ENCODE data around the gene TLR7.

Gene TLR7

DNA sequence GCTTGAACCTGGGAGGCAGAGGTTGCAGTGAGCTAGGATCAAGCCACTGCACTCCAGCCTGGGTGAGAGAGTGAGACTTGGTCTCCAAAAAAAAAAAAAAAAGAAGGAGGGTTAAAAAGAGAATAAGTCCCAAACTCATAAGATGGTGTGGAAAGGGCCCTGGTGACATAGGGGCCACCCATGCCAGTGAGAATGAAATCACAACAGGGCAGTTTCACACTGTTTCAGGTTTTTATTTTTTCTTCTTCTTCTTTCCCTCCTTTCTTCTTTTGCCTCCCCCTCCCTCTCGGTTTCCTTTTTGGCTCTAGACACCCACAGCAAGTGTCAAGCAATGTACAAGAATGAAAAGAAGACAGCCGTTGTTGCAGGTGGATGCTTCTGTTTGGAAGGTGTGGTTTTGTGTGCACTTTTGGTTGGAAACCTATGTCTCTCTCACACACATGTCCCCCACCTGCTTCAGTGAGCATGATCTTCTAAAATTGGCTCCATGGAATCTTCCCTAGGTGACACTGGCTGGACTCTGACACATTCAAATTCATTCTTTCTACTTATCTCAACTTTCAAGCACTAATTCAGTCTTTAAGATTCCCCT lies 25.1 kb downstream of the TLR7 start:
- no peak for DNase-seq

DNA sequence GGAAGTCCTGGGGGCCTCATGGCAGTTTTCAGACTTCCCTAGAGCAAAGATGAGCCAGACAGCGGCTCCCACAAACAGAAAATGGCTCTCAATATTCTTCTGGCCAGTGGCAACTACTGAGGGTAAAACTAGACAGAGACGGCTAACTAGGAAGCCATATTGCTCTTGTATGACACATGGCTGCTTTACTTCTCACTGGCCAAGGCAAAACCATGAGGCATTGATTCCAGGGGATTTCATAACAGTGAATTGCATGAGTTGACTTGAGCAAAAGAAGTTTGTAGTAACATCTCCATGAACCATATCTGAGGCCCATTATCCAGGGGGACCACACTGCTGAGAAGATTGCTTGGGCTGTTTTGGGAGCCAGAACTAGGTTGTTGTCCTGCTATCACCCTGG lies 25.8 kb downstream of the TLR7 start:
- no peak for DNase-seq

DNA sequence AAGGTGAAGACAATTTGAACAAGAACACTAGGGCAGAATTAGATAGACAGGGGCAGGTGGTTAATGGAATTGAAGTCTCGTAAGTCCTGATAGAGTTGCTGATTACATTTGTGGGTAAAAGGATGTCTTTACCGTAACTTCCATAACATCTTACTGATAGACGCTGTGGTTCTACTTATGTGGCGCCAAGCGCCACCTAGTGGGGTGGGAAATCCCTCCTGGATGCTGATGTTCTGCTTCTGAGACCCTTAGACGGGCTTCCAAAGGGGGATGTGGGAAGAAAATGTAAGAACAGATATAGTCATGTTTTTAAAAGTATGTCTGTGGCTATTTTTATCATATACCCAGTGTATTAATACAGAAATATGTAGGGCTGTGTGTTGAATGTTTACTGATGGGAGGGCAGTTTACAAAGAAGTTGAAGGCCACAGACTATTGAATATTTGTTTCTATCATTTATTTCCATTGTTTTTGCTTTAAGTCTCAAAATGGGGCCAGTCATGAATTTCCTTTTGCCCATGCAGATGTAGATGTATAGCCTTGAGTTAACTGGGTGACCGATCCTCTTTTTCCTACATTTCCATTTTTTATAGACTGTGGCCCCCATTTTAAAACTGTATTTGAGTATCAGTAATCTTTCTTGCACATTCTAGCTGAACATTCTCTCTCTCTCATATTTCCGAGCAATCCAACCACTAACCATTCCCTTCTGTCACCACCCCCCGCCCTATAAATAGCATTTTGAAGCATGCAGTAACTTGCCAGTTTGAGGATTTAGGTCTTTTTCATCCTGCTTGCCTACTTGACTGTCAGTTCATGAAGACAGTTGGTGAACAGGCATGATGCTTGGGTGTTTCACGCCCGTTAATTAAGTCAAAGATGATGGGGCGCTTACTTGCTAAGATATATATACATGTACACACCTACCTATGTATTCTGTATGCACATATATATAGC lies 27.5 kb downstream of the TLR7 start:
- DNase-seq = peak; percentile 1

DNA sequence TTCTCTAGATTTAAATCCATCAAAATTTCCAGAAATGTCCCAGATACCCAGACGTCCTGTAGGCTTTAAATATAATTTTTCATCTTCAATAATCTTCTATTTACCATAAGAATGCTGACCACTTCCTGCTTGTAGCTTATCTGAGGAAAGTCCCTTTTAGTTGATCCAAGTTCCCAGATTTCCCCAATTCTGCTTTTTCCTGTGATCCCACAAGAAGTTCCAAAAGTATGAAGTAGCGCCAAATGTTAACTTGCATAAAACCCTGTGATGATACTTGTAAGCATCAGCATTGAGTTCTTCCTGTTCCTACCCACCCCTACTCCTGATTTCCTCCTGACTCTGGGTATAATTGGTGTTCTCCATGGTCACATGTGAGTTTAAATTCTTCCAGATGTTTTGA lies 29.0 kb downstream of the TLR7 start:
- no peak for DNase-seq

DNA sequence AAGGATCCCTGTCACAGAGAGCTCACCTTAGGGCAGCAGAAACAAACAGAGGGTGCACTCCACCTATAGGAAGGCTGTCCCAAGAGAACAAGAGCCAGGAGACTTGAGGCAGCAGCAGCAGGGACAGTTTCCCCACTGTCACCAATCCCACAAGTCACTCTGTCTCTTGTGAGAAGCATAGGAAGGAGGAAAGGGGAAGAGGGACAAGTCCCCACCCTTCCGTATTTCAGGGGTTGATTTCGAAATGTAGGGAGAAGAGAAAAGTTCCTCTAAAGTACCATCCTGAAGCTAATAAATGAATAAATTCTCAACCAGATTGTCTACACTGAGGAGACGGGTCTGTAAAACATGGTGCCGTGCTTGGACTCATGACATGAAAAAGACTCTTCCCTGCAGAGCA lies 30.1 kb downstream of the TLR7 start:
- DNase-seq = no peak

GRCh38 chrX:12898073-12898472 lies 31.2 kb downstream of the TLR7 start:
- DNase-seq = no peak

DNA sequence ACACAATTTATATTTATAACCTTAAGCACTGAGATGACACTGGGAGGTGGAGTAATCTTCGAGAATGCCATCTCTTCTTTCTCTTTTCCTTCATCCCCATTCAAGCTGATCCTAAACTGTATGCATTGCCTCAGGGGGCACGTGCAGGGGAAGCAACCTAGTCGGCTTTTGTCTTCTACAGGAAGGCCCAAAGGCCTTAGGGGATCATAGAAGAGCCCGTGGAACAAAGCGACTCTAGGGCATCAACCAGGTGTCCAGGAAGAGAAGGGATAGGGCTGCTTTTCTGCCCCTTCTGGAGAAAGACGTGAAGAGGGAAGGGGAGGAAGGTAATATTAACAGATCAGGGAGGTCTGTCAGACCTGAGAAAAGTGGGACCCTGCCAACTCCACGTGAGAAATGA lies 32.6 kb downstream of the TLR7 start:
- no peak for DNase-seq

GRCh38 chrX:12901486-12901885 lies 34.6 kb downstream of the TLR7 start:
- peak; percentile 35 for DNase-seq

DNA sequence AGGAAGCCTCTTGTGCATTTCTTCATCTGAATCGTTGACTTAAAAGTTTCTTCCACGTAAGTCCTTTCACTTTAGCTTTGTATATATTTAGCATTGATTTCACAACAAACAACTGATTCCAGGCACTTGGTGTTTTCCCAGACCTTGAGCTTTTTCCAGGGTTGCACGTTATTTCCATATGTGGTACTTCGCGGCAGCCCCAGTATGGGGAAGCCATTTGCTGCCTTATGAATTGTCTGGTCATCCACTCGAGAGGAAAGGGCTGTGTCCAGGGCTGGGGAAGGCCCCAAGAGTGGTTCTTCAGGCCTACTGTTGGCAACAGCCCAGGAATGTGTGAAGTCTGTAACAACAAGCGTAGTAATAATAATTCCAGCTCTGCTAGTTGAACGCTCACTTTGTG lies 36.8 kb downstream of the TLR7 start:
- DNase-seq = no peak

GRCh38 chrX:12906046-12906761 lies 39.3 kb downstream of the TLR7 start, which contains the start of gene TLR8:
Gene TLR8, plus strand, starts transcription at chrX:12906620. Its CDS starts 87 bp downstream, at chrX:12906707.
- no peak for DNase-seq

DNA sequence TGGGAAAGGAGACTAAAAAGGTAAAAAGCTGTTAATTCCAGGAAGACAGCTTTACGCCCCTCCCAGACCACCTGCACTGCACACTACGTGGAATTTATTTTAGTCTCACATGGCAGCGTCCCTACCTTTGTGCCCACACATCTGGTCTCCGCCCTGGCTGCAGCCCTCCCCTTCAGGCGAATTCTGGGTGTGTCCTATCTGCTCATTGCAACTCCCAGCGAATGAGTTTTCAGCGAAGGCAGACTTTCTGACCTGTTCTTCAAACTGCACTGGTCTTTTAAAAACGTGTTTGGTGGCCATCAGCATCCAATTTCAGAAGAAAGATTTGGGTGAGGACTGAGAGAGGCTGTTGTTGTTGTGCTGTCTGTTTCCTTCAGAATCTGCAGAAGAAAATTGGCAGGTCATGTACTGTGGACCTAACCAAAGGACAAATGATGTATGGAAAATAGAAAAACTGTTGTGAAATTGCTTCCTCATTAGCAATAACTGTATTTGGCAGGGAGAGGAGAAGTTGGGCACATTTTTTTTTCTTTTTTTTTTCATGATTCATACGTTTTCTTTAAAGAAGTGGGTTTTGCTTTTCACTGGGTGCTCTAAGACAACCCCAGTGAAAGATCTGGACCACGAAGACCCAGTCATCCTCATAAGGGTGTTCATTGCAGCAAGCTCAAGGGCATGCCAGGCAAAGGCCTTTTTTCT lies 43.7 kb downstream of the TLR7 start:
- no peak for DNase-seq

DNA sequence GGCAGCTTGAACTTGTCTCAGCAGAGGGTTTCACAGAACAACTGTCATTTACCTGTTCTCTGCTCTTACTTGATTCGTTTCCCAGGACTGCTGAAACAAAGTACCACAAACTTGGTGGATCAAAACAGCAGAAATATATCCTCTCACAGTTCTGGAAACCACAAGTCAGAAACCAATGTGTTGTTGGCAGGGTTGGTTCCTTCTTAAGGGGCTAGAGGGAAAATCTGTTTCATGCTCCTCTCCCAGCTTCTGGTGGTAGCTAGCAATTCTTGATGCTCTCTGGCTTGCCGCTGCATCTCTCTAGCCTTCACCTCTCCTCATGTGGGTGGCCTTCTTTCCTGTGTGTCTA lies 44.2 kb downstream of the TLR7 start:
- no peak for DNase-seq

- DNase-seq = no peak
Measured at GRCh38 chrX:12912791-12913482, 46.1 kb downstream of the TLR7 start.

DNA sequence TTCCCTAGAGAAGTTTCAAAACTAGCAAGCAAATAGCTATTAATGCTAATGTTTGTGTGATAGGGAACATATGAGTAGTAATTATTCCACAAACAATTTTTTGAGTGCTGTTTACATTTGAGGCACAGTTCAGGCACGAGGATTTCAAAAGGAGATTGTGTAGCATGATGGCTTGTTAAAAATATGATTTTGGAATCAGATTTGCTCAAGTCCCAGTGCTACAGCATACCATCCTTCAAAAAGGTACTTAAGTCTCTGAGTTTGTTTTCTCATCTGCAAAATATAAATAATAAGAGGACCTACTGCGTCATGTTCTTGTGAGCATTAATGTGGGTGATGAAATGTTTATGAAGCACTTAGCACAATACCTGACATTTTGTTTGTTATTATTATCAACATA lies 50.9 kb downstream of the TLR7 start:
- no peak for DNase-seq

GRCh38 chrX:12919051-12919450 lies 52.2 kb downstream of the TLR7 start:
- no peak for DNase-seq

- DNase-seq = no peak
Measured at GRCh38 chrX:12919620-12920019, 52.7 kb downstream of the TLR7 start.

DNA sequence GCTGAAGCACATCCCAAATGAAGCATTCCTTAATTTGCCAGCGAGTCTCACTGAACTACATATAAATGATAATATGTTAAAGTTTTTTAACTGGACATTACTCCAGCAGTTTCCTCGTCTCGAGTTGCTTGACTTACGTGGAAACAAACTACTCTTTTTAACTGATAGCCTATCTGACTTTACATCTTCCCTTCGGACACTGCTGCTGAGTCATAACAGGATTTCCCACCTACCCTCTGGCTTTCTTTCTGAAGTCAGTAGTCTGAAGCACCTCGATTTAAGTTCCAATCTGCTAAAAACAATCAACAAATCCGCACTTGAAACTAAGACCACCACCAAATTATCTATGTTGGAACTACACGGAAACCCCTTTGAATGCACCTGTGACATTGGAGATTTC lies 54.1 kb downstream of the TLR7 start:
- no peak for DNase-seq

DNA sequence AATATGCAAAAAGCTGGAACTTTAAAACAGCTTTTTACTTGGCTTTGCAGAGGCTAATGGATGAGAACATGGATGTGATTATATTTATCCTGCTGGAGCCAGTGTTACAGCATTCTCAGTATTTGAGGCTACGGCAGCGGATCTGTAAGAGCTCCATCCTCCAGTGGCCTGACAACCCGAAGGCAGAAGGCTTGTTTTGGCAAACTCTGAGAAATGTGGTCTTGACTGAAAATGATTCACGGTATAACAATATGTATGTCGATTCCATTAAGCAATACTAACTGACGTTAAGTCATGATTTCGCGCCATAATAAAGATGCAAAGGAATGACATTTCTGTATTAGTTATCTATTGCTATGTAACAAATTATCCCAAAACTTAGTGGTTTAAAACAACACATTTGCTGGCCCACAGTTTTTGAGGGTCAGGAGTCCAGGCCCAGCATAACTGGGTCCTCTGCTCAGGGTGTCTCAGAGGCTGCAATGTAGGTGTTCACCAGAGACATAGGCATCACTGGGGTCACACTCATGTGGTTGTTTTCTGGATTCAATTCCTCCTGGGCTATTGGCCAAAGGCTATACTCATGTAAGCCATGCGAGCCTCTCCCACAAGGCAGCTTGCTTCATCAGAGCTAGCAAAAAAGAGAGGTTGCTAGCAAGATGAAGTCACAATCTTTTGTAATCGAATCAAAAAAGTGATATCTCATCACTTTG lies 55.2 kb downstream of the TLR7 start:
- DNase-seq = no peak

- DNase-seq = no peak
Measured at GRCh38 chrX:12922599-12922919, 55.7 kb downstream of the TLR7 start.

GRCh38 chrX:12929701-12930100 lies 62.8 kb downstream of the TLR7 start:
- no peak for DNase-seq

DNA sequence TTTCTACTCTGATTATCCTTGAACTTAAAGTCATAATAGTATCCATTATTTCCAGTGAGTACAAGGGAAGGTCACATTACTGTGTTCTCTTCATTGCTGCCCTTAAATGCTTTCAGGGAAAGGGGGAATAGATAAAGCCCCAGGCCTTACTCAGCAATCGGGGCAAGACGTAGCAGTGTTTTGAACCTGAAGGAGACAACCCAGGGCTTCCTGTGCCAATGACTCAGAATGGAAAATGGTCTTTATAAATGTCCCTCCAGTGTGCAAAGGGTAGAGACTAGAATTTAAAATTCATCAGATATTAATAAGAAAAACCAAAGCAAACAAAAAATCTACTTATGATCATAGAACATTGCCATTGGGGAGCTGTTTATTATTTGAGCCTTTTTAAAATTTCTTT lies 63.3 kb downstream of the TLR7 start:
- DNase-seq = no peak

- no peak for DNase-seq
Measured at GRCh38 chrX:12932244-12932643, 65.4 kb downstream of the TLR7 start.
